ENCODE results near the gene VIL1.

GRCh38 chr2:218402491-218402901, 16.4 kb upstream of the VIL1 start:
- TF ChIP-seq POLR2A (IDR thresholded peaks at IDR 0.05), result no peak
- TF ChIP-seq CTCF (IDR thresholded peaks at IDR 0.05), result no peak

Measured in adrenal gland (tissue), 5 donors.